Renal cortical epithelial cell (primary cell): ENCODE results near the gene COPG2. TPM values are rescaled to one million over a fixed set of nuclear protein-coding genes. Genes with fewer than 3 reads are reported as not detected.
A peak's percentile ranks its signal among the peaks of the same experiment; 100 is the strongest.

ENCODE experiments used
- DNase-seq: peaks from one replicate; pipeline ENCODE4 v3.0.0-alpha.2; 2011; ENCODE audit warnings: low read depth
- total RNA-seq: library from RNA; depleted of rRNA; stranded (reverse); fragments of >200 nt; gene quantifications from 2 replicates; pipeline ENCODE4 v1.2.3, GENCODE V29; 2014

The COPG2 gene
- total RNA-seq, 1 donor from 2014 or later = 38.7 TPM

DNA sequence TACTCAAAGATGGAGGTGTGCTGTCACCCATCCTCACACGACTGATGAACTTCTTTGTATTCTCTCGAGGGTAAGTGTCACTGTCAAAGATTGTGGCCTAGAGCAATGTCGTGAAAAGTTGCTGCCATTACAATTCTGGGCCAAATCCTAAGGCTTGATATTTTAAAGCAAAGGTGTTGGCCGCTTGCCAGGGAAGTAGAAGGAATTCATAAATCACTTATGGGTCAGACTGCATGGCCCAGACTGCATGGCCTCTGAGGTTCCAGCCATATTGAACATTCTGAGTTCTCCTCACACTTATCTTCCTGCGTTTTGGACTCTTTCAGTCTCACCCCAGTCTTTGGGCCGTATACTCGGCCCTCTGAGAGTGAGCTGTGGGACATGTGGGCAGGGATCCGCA lies 168.1 kb downstream of the COPG2 start:
- no peak for DNase-seq

GRCh38 chr7:130494431-130494858 lies 174.1 kb downstream of the COPG2 start:
- DNase-seq = no peak

GRCh38 chr7:130493275-130493873 lies 175.2 kb downstream of the COPG2 start:
- no peak for DNase-seq

DNA sequence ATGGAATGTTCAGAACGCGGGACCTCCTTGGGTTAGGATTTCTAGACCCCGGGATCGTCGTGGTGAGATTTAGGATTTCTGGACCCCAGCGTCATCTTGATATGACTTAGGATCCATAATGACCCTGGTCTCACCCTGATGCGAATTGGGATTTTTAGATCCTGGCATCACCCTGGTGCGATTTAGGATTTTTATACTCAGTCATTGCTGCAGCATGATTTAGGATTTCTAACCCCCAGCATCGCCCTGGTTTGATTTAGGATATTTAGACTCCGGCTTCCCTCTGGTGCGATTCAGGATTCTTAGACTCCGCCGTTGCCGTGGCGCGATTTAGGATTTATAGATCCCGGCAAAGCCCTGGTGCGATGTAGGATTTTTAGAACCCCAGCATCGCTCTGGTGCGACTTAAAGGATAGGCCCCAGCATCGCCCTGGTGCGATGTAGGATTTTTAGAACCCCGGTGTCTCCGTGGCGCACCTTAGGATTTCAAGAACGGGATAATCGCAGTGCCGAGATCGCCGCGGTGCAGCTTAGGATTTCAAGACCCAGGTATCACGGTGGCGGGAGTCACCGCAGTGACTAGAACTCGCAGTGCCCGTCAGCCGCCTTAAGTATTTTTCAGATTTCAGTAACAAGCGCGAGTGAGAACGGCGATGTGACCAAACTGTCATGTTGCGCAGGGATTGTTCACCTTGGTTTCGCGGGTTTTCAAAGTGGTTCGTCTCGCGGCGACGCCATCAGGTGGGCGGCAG lies 175.8 kb downstream of the COPG2 start:
- DNase-seq = no peak

- no peak for DNase-seq
Measured at GRCh38 chr7:130491841-130492522, 176.6 kb downstream of the COPG2 start, which contains the start of gene MEST. MEST (plus strand) TSS chr7:130492085; CDS start chr7:130492314, 229 bp downstream.

DNA sequence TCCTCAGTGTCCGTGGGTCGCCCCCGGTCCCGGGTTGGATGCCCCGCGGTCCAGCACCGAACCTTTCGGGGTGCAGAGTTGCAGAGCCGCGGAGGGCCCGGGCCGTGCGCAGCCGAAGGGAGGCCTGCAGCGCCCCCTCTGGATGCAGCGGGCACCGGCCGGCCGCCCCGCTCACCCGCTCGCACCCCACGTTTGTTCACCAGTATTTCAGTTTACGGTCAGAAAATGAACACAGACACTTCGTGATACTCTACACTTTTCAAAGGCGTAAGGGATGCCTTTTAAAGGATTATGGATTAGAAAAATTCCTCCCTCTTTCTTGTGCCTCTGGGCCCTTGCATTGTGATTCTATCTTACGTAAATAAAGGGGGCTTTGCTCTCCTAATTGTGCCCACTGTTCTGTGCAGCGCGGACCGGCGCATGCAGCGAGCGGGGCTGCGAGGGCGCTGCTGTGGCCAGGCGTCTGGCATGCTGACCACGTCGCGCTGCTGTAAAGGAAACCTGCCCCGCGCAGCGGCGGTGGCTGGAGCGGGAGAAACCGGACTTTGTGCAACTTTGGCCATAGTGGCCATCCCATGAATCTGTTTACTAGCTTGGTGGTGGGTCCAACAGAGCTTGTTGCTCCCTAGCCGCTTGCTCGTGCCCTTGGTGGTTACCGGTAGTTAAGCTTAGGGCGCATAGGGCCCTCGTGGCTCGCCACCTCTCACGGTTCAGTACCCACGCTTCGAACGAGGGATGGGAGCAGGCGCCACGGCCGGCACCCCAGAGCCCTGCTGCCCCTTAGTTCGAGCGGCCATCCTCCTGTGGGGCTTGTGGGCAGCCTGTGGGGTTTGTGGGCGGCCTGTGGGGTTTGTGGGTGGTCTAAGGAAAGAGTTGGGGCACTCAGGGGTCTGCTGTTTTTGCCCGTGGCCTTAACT lies 177.4 kb downstream of the COPG2 start:
- no peak for DNase-seq

- DNase-seq = no peak
Measured at GRCh38 chr7:130490311-130490791, 178.2 kb downstream of the COPG2 start.

DNA sequence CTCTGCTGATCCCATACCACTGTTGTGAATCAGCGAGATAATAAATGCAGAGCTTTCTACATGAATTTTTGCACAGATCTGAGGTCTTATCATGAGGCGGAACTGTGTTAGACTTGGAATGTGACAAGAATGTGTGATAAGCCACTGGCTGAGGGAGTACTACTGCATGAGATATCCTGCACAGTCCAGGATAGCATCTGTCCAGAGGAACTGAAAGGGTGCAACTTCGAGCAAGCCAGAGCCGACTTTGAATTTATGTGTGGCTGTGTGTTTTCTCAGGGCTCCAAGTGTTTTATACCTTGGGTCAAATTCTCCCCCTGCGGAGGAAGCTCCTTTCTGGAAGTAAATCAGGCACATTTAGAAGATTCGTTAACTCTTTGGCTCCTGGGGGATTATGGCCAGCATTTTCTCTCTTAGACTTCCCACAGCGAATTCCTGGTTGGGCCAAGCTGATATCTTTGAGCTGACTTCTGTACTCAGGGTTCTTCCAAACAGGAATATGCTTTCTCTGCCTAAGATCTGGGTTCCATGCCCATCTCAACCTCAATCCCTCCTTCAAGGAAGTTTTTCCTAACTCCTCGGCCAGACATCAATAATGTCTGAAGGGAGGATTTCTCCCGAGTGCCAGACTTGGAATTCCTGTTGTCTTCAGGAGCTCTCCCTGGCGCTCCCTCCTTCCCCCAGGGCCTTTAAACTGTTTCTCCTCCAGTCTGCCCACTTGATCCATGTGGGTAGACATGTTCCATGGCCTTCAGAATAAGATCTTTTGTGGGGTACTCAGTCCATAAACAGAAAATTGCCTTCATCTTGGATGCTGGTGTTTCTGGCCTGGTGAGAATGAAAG lies 179.2 kb downstream of the COPG2 start:
- peak; percentile 40 for DNase-seq

DNA sequence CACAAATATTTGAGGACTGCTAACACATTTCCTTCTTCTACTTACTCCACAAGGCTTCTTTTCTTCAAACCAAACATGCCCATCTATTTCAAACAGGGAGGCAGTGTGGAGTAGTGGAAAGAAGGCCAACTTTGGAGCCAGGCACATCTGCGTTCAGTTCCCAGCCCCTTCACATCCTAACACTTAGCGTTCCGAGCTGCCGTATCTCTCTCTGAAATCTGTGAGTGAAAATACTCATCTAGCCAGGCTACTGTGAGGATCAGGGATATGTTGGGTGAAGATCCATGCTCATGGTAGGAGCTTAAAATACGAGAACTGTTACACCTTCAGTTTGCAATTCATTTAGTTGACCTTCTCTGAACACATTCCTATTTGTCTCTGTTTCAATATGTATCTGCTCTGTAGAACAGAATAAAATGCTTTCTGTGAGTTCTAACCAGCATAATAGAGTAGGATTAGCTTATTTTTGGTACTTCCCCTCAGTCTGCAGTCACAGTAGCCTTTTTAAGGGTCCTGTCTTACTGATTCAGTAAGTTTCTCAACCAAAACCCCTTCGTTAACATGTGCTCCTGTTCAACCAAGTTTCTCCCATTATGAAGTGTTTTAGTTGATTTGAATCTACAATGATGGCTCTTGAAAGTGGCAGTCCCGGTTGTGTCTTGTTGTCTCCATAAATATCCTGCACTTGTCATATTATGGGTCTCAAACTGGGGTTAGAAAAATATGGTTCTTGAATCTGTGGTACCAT lies 180.0 kb downstream of the COPG2 start:
- no peak for DNase-seq

DNA sequence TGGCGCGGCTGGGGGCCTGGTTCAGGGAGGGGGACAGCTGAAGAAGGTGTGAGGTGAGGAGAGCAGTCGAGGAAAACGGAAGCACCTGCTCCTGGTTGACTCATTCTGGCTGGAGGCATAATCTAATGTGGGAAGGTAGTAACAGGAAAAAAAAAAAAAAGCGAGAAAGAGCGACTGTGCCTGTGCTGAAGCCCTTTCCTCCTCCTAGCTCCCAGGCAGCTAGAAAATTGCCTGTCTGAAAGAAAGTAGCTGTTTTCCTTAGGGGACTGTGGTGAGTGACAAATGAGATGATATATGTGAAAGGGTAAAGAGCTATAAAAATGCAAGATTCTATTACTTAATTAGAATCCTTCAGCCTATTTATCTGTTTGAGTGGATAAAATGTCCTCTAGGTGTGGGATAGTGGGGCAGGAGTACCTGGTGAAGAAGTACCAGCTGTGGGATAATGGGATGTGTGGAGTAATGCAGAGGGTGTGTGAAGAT lies 181.6 kb downstream of the COPG2 start:
- DNase-seq = peak; percentile 77

GRCh38 chr7:130486114-130486953 lies 182.2 kb downstream of the COPG2 start:
- DNase-seq = no peak

GRCh38 chr7:130485734-130486113 lies 182.8 kb downstream of the COPG2 start:
- DNase-seq = no peak

GRCh38 chr7:130483031-130483430 lies 185.5 kb downstream of the COPG2 start:
- DNase-seq = peak; percentile 67

GRCh38 chr7:130481898-130482297 lies 186.7 kb downstream of the COPG2 start:
- DNase-seq = peak; percentile 40

DNA sequence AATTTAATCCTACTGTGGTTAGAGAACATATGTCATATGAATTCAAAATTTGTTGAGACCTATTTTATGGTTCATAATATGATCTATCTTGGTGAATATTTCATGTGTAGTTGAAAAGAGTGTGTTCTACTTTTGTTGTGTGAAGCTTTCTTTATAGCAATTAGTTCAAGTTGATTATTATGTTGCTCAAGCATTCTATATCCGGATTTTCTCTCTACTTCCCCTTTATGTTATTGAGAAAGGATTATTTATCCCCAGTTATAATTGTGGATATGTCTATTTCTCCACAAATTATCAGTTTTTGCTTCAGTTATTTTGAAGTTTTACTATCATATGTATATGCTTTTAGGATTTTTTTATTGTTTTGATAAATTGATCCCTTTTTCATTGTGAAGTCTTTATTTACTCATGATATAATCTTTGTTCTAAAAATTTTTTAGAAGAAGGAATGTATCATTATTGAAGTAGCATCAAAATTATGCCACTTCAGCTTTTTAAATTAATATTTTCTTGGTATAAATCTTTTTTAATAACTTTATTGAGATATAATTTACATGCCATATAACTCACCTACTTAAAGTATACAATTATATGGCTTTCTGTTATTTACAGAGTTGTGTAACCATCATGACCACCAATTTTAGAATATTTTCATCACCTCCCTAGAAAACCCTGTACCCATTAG lies 188.7 kb downstream of the COPG2 start:
- DNase-seq = no peak

GRCh38 chr7:130478991-130479390 lies 189.6 kb downstream of the COPG2 start:
- DNase-seq = no peak

DNA sequence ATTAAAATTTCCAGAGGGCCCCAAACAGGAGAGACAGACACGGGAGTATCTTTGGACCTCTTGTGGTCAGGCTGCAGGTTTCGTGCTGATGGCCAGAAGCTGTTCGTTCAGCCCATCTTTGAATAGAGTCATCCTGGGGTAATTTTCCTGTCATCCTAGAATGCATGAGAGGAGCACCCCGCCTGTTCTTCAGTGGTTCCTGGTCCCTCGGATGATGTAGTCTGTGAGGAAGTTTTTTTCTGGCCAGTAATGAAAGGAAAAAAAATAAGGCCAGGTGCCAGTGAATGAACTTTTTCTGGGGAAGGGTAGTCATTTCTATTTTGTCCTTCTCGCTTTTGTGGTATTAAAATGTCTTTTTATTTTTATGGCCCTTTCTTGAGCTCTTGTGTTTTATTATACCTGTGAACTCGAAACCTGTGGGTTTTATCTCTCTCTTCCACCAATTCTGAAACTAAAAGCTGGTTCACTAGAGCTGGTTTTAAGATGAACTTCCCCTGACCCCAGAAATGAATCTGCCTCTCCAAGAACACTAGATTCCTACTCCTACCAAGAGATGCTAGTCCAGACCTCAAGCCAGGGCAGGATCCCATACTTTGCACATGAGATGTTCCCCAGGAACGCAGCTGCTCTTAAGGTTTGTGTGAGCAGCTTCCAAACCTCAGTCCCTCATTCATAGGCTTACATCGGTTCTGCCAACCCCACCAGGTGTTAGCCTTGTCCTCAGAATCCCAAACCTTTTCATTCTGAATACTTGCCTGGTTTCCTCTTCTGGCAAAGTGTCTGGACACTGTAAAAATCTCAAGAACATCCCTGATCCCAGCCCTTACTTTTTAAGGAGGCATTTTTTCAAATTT lies 192.0 kb downstream of the COPG2 start:
- no peak for DNase-seq
